Vagina (tissue), 2 donors: Measurements from ENCODE around the gene ASTN1.

ENCODE experiments used
- CTCF ChIP-seq, 3 experiments: fragments of 450-650 bp in 2 of 3; fragments of 200-600 bp in 1 of 3; sonication (generic) in 1 of 3; IDR thresholded peaks; one replicate each; pipeline ENCODE4 v1.5.1; 2017 to 2019; ENCODE audit warnings: antibody characterized with exemption in 3 of 3, mild to moderate bottlenecking in 2 of 3, moderate library complexity in 2 of 3
- POLR2A ChIP-seq, 2 donors: fragments of 450-650 bp; IDR thresholded peaks; one replicate each; pipeline ENCODE4 v1.6.1; 2017; ENCODE audit warnings: antibody characterized with exemption in 2 of 2, mild to moderate bottlenecking in 2 of 2, moderate library complexity in 2 of 2
- POLR2AphosphoS5 ChIP-seq, 2 donors: sonication (generic); formaldehyde crosslinking; IDR thresholded peaks; one replicate each; pipeline ENCODE4 v1.9.0; 2017; ENCODE audit warnings: antibody characterized with exemption in 2 of 2, mild to moderate bottlenecking in 2 of 2, low read depth in 1 of 2; ENCODE audit not compliant: insufficient read depth in 1 of 2

DNA sequence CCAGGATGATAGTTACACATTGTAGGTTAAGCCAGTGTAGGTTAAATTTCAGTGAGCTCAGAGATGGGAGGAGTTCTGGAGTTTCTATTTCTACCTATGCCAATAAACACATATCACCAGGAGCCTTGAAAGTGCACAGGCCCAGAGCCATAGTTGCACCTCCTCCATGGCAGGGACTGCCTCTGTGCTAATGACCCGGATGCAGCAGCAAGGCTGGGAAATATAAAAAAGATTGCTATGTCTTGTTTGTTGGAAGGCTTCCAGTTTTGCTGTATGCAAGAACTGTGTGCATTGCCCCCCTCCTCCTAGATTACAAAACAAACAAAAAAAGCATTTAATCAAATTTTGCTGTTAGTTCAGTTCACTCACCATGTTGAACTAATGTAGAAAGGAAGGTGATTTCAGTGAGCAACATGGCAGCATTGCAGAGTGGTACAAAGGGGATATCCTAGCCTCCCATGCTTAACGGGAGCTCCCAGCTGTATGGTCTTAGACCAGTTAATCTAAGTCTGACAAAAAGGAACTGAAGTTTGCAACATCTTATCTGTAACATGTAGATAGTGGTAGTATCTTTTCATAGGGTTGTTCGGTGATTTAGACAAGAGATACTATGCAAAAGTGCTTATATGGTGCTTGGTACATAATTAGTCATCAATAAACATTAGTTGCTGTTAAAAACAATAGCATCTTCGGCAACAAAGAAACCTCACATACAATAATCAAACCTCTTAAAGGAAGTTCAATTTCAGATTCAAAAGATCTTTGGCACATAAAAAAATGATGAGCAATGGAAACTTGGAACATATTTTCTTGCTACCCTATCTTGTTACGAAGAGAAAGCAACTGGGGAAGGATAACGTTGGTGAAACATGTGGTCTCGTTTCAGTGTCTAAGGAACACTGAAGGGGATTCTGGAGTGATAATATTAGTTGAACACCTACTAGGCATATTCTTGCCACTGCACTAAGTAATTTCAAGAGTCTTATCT lies 309.5 kb downstream of the ASTN1 start:
- TF ChIP-seq CTCF (IDR thresholded peaks at IDR 0.05) (no peak), POLR2A (IDR thresholded peaks at IDR 0.05) (no peak), POLR2AphosphoS5 (IDR thresholded peaks at IDR 0.05; ENCODE audit: insufficient read depth in 1 of 2, low read depth in 1 of 2) (no peak)
